GM21825 (cell line): ENCODE results near the gene RNASEH2B.

ENCODE experiments used
- ATAC-seq: cut with Tn5 transposase; IDR thresholded peaks from one replicate; pipeline ENCODE4 v1.9.1; 2021; ENCODE audit warnings: mild to moderate bottlenecking, moderate library complexity; ENCODE audit not compliant: unreplicated experiment

The RNASEH2B gene

DNA sequence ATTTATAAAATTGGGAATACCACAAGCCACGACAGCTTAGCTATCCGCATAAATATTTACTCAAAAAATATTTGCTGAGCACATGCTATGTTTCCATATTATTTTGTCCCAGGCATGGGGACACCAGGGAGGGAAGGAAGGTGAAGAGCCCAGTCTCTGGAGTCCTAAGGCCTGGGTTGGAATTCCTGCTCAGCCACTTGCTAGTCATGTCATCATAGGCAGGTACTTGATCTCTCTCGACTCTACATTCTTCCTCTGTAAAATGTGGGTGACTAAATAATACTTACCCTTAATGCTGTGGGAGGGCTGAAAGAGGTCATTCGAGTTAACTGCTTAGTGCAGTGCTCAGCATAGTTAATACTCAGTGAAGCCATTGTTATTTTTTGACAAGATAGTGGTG is 4.3 kb upstream of the RNASEH2B start:
- ATAC-seq: no peak

DNA sequence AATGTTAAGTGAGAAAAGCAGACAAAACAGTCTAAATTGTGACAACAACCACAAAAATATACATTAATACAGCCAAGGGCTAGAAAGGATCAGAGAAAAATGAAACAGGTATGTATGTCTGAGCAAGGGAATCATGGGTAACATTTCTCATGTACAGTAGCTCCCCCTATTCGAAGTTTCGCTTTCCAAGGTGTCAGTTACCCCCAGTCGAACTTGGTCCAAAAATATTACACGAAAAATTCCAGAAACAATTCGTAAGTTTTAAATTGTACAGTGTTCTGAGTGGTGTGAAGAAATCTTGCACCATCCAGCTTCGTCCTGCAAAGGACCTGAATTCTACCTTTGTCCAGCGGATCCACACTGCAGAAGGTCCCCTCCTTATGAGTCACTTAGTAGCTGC is 1.8 kb upstream of the RNASEH2B start:
- ATAC-seq: no peak

DNA sequence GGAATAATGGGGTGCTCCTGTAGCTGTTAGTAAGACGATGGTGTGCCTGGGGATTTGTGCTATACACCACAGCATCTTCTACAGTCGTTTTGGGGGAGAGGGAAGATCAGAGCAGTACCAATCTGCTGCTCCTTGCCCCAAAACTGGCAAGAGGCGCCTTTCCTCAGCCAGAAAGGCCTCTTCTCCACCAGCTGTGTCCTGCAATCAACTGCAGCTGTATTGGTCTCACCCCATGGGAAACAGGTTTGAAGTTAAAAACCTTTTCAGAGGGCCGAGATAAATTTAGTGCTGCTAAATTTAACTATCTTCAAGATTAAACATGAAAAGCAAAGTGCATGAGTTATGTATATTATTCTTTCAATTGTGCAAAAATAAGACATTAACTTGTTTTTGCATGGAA is 1.2 kb upstream of the RNASEH2B start:
- no peak for ATAC-seq

DNA sequence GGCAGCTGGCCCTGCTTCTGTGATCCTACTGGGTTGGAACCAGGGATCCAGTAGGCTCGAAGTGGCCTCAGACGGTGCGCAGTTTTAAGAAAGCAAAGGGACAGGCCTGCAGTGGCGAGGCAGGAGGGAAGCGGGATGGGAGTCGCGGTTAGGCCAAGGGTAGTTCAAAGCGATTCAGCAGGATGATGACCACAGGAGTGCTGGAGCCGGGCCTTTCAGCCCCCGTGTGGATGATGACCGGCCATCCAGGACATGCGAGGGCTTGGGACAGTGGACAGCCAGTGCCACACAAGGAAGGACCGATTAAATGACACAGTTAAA is 854 bp downstream of the RNASEH2B start:
- peak; percentile 3 for ATAC-seq

DNA sequence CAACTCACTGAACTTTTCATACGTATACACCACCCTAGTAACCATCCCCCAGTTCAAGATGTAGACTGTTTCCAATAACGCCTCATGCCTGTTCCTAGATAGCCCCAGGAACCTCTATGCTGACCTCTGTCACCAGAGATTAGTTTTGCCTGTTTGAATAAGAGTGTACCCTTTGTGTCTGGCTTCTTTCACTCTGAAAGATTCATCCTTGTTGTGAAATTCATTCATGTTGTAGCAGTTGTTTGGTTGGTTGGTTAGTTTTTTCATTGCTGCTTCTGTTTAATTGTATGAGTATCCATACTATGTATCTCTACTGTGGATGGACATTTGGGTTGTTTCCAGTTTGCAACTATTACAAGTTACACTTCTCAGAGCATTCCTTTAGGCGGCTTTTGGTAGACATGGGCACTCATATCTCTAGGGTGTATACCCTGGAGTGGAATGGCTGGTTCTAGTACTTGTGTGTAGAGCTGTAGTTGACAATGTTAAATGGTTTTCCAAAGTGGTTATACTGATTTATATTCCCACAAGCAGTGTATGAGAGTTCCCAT is 1.6 kb downstream of the RNASEH2B start:
- no peak for ATAC-seq

DNA sequence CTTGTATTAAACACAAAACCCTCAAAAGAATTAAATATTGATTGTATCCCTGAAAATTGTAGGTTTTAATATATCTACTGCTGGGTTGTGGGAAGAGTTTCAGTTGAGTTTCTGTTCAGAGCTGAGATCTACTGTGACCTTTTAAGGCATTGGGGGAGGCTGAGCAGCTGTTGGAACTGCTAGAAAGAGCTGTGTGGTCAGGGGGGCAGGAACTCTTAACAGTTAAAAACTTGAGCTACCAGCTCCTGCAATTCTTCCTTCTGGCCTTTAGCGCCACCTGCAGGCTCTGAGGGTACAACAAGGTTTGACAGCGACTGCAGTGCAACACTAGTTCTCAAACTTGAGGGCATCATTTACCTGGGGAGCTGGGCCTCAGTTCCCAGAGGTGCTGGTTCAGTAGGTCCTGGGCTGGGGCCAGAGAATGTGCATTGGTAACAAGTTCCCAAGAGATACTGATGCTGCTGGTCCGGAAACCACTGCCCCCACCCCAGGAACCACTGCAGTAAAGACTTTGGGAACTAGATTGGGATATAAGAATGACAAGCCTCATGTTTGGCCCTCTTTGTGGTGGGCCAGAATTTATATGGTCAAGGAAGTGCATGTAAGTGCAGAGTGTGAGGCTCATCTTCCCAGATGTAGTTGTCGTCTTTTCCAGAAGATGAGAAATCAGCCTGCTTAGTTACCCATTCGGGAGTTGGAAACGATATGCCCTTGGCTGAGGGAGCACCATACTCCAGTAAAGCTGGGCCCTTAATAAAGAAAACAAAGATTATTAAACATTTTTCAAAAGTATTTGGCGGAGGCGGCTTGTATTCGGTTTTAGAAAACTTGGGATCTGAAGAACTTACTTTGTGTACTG is 2.6 kb downstream of the RNASEH2B start:
- peak; percentile 50 for ATAC-seq

DNA sequence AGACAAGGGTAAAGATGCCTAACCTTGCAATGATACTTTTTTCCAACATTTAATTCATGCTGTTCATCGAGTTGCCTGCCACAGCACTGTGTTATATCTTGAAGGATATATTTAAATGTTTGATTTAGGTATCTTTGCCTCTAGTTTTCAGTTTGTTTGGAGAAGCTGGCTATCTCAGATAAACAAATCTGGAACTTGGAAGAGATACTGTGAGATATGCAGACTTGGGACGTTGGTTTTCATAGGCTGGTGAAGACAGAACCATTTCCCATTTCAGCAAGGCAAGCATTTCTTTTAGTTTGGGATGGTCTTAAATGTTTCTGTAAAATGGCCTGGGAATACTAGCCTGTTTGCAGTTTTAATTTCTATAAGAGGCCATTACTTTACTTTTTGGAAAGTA is 3.3 kb downstream of the RNASEH2B start:
- ATAC-seq: no peak

DNA sequence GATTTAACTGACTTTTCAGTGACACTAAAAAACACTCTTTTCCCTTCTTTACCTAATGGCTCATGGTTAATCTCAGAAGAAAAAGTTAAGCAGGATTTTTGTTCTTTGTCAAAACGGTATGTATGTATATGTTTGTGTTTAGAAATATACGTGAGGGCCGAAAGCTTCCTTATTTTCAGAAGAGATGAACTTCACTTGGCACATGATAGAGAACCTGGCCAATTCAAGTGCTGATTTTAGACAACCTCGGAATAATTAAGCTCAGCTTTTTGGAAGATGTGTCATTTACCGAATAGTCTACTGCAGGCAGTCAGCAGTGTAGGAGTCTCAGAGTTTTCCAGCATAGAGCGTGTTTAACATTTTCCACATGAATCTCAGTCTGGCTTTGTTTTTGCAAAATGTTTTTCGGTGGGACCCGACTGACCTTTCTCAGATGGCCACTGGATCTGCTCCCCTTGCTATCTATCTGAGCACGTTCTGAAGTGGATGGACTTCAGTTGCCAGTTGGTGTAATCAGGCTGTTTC is 4.6 kb downstream of the RNASEH2B start:
- no peak for ATAC-seq

DNA sequence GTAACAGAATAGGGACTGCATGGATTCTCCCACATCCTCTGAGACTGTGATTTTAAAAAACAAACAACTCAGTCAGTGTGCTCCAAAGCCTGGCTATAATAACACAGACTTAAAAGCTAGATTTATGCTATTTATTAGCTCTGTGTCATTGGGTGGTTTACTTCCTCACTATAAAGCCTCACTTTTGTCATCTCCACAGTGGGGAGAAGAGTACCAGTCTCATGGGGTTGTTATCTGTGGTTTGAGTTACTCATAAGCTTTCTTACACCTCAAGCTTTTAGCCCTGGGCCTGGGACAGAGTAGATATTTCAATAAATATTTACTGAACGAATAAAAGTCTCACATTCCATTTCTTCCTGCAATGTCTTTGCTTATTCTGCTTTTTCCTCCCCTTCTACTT is 5.3 kb downstream of the RNASEH2B start:
- peak; percentile 28 for ATAC-seq

DNA sequence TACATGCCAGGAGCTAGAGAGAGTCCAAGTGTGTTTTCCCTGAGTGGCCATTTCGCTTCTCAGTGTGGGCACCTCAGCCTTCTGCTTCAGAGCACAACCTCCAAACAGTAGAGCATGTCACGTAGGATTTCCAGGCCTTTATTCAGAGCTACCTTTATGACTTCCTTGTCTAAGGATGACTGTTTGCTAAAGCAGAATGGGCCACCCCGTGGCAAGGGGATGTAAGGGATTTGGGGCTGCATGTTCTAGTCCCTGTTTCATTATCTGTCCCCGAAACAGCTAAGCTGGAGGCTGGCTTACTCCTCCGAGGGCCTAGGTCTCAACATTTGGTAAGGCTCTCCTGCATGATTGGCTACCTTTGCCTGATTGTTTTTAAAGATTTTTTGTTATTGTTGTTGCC is 6.0 kb downstream of the RNASEH2B start:
- no peak for ATAC-seq

DNA sequence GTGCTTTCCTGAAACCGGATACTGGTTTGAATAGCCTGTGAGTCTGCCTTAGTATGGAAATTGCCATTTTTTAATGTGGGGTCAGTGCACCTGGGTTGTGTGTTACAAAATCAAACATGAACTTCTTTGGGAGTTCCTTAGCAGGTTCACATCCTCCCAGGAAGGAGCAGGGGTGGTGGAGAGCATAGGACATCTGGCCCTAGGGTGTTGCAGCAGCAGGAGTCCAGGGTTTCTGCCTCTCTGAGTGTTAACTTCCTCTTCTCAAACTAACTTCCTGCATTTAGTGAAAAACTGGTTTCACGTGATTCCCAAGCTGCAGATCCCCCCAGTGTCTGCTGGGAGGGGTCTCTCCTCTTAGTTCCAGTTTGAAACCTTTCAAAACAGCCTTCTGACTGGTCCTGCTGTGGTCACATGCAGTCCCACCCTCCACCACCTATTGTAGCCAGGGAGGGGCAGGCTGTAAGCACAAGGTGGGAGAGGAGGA is 7.2 kb downstream of the RNASEH2B start:
- peak; percentile 38 for ATAC-seq

DNA sequence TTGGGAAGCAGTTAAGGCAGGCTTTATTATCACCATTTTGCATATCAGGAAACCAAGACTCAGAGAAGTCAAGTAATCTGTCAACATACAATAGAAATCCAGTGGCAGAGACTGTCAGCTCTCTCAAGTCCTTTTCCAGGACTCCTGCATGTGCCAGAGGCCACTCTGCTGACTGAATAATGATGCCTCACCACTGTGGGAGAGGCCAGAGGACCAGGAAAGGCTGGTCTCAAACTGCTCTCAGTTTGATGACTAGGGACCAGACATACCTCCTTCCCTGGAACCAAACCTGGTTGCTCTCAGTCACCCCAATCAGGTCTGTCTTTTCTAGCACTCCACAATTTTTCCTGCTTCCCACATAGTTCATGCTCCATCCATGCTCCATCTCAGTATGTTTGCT is 8.0 kb downstream of the RNASEH2B start:
- ATAC-seq: no peak

DNA sequence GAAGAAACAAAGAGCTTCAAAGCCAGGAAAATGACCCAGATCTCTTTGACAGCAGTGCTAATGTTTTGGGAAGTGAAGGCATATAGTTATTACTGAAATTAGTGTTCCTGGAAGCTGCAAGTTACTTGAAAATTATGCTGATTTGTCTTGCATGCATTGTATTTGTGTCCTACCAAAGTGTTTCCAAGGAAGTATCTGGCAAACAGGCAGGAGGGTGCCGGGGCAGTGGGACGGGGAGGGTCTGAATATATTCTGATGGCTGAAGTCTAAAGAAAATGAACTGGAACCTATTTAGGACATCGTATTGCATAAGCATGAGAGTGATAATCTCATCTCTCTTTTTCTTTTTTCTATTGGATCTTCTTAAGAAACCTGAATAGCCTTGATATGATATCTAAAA is 9.0 kb downstream of the RNASEH2B start:
- no peak for ATAC-seq

DNA sequence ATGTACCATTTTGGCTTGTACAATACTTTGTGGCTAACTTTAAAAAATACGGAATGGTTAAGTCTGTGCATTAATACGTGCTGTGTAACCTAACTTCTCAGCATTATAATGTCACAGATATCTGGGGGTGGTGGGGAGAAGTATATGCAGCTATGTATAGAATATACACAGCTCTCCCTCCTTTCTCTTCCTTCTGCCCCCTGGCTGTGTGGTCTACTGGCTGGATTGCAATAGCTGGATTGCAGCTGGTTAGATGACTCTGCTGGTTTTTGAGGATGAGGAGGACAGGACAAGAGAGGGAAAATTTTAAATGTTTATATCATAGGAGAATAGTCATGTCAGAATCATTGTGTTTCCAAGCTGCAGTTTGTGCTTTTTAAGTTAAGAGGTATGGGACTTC is 9.7 kb downstream of the RNASEH2B start:
- ATAC-seq: no peak

DNA sequence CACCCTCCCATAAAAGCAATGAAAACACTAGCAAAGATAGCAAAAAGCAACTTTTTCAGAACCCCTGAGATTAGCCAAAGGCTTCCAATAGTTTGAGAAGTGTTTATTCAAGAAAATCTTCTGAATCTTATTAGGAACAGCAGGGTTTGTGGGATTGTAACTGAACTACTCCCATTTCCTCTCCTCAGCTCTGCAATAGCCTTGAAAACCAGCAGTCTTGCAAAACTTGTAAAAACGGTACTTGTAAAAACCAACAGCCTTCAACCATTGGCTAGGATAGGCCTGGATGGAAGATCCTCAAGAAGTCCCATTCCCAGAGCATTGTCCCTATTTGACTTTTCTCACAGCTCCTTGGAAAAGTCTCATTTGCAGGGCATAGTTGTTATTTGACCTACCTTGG is 12.1 kb downstream of the RNASEH2B start:
- ATAC-seq: no peak

DNA sequence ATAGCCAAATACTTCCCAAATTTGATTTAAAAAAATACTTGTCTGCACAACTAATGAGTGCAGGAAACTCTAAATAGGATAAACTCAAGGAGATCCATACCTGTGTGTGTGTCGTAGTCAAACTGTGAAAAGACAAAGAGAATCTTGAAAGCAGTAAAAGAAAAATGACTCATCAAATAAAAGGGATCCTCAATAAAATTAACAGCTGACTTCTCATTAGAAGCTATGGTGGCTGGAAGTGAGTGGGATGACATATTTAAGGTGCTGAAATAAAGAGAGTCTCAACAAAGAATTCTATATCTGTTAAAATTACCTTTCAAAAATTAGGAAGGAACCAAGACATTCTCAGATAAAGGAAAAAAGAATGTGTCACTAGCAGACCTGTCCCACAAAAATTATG is 13.7 kb downstream of the RNASEH2B start:
- no peak for ATAC-seq

DNA sequence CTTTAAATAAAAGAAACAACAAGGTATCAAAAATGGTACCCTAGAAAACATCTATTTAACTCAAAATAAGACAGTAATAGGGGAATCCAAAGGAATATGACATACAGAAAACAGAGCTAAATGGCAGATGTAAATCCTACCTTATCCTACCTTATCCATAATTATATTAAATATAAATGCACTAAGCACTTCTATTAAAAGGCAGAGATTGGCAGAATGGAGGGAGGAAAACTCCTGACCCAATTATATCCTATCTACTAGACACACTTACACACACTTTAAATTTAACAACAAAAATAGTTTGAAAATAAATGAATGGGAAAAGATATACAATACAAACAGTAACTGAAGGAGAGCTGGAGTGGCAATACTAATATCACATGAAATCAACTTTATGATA is 14.4 kb downstream of the RNASEH2B start:
- no peak for ATAC-seq

DNA sequence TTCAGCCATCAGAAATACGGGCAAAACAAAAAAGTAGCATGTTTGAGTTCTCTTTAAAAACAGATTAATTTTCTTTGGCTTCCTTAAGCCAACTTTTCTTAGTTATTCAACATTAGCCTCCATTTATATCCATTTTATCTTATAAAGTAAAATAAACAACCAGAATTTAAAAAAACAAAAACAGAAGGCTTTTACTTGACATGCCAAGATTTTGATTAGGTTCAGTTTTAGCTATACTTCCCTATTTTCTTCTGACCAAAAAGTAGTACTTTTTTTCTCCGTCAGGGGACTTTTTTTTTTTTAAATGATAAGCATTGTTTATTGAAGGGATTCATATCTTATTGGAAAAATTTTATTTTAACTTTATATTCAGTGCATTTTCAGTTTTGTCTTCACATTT is 18.1 kb downstream of the RNASEH2B start:
- ATAC-seq: no peak

DNA sequence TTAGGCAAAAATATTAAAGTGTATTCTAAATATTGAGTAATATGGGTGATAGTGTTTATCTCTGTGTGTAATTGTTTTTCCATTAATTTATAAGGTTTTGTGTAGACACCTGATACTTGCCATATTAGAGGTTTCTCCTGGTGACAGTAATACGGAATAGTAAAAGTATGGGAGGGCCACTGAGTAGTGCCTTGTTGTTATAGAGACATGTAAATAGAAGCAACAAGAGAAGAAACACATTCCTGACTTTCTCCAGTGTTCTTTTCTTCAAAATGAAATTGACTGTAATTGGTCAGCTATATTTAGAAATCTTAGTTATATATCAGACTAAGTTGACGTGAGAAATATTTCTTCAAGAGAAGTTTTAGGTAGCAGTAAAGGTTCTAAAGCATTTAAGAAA is 18.5 kb downstream of the RNASEH2B start:
- no peak for ATAC-seq

DNA sequence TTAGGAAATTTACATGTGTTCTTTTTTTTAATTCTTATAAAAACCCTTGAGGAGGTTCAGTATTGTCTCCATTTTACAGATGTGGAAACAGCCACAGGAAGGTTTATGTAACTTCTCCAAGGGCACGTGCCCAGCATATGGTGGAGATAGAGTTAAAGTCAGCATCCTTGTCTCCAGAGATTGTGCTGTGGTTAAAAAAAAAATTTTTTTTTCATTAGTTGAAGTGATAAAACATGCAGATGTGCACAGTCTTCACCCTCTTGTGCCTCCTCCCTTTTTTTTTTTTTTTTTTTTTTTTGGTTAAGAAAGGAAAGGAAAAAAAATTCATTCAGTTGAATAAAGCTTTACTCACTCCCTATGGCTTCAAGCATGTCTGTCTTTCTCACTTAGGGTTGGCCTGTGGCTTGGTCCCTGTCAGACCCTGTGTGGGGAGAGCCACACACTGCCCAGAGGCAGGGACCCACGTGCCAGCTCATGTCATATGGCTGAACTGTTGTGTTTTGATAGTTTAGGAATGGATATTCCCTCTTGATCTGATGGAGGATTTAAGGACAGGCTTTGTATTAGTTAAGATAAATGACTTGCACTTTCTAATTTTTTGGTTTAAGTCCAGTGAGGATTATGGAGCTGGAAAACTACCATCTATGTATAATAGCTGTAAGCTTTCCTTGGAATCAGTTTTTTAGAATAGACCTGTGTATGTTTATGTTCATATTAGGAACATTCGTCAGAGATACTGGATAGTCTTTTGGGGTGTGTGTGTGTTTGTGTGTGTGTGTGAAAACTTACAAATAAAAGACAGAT is 19.3 kb downstream of the RNASEH2B start:
- ATAC-seq: no peak

DNA sequence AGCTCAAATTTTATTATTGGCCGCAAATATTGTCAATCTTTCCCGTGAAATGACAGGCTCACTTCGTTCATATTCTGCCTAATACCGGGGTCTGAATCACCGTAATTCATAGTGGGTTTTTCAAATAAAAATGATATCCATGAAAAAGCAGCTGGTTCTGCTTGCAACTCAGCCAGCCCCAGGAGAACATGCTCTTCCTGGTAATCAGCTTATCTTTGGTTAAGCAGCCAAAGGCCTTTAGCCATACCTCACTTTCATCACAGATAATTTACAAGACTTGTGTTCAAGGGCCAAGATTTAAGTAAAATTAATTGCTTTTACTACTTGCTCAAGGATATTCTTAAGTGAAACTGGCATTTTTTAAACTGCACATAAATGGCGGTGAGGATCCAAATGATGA is 22.5 kb downstream of the RNASEH2B start:
- no peak for ATAC-seq
